Pons (tissue), 1 donor: ENCODE data around the gene BSND.

Experiments used
- DNase-seq: peaks from one replicate; pipeline ENCODE4 v3.0.0-alpha.2; 2016; ENCODE audit warnings: low spot score

The BSND gene

GRCh38 chr1:55061000-55061705 lies 62.4 kb downstream of the BSND start:
- no peak for DNase-seq
